Stimulated activated CD4-positive, alpha-beta T cell treated with anti-CD3 and anti-CD28 coated beads, Interleukin-4, amount 100 ng/mL, for 1 hour (primary cell): ENCODE measurements around the gene CFP.

ENCODE experiments used
- DNase-seq: peaks from one replicate; pipeline ENCODE4 v3.0.0-alpha.2; 2020

The CFP gene

DNA sequence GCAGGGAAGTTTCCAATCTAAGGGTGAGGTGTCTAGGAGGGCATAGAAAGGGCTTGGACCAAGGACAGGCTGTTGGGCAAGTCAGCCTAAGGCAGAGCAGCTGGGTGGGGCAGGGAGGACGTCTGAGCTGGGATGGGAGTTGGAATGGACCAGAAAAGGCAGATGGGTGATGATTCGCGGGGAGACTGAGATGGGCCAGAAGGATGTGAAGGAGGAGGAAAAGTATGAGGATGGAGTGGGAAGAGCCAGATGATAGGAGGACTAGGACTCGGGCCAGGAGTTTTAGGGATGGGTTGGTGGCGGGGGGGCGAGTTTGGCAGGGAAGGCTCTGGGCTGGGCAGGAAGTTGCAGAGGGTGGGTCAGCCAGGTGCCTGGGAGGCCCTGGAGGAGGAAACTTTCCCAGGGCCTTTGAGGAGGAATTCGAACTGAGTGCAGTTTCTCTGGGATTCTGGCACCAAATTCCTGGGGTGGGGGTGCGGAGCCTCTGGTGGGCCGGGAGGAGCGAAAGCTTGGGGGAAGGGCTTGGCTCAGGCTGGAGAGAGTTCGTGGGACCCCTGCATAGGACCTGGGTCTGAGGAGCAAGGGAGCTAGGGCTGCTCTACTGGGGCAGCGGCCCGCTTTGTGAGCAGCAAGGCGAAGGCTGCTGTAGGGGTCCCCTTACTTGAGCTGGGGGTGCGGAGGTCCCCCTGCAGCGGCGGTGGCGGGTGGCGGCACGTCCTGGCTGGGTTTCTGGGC, 56.2 kb downstream of the CFP start:
- no peak for DNase-seq
